Endothelial cell of umbilical vein (primary cell): ENCODE measurements around the gene COMMD7.

Experiments
- CTCF ChIP-seq, 2 donors: IDR thresholded peaks; 1 replicate in 1 of 2; 2 replicates in 1 of 2; pipeline ENCODE4 v1.5.1; 2011; ENCODE audit warnings: low read length in 2 of 2, mild to moderate bottlenecking in 2 of 2, moderate library complexity in 2 of 2, control low read depth in 1 of 2, inconsistent platforms in 1 of 2, low read depth in 1 of 2; ENCODE audit not compliant: insufficient read depth in 1 of 2; ENCODE audit errors: extremely low read depth in 1 of 2
- EZH2 ChIP-seq: IDR thresholded peaks from 2 replicates; pipeline ENCODE4 v1.6.1; 2012; ENCODE audit warnings: borderline replicate concordance, low read depth, mild to moderate bottlenecking, moderate library complexity, low read length, inconsistent platforms; ENCODE audit not compliant: severe bottlenecking
- FOS ChIP-seq: IDR thresholded peaks from 2 replicates; pipeline ENCODE4 v1.6.1; 2011; ENCODE audit warnings: mild to moderate bottlenecking, low read length, moderate library complexity, borderline replicate concordance; ENCODE audit not compliant: insufficient read depth
- MAX ChIP-seq: IDR thresholded peaks from 2 replicates; pipeline ENCODE4 v1.6.1; 2011; ENCODE audit not compliant: insufficient read depth, insufficient read length
- POLR2A ChIP-seq: IDR thresholded peaks from 2 replicates; pipeline ENCODE4 v1.6.1; 2012; ENCODE audit warnings: low read depth, mild to moderate bottlenecking, control low read depth, low read length
- POLR2AphosphoS5 ChIP-seq: IDR thresholded peaks from 2 replicates; pipeline ENCODE4 v1.6.1; 2012; ENCODE audit warnings: low read depth, mild to moderate bottlenecking, control low read depth, low read length, moderate library complexity; ENCODE audit not compliant: insufficient read depth

- TF ChIP-seq POLR2A (no peak), CTCF (IDR thresholded peaks at IDR 0.05; ENCODE audit: extremely low read depth in 1 of 2, insufficient read depth in 1 of 2, low read depth in 1 of 2, low read length in 2 of 2) (no peak), POLR2AphosphoS5 (no peak), MAX (no peak), EZH2 (no peak), FOS (no peak)
Measured at GRCh38 chr20:32695089-32695488, 48.2 kb downstream of the COMMD7 start.
